Activated CD4-positive, alpha-beta T cell treated with anti-CD3 and anti-CD28 coated beads for 48 hours (primary cell): ENCODE measurements around the gene PPP1R7.
A peak's percentile ranks its signal among the peaks of the same experiment; 100 is the strongest.

Source experiments
- DNase-seq: peaks from one replicate; pipeline ENCODE4 v3.0.0-alpha.2; 2020

The PPP1R7 gene

GRCh38 chr2:241141214-241141770 lies 9.0 kb upstream of the PPP1R7 start:
- DNase-seq: no peak

GRCh38 chr2:241142063-241142462 lies 8.2 kb upstream of the PPP1R7 start:
- no peak for DNase-seq

GRCh38 chr2:241142593-241142992 lies 7.7 kb upstream of the PPP1R7 start:
- no peak for DNase-seq

- no peak for DNase-seq
These were observed 4.0 kb upstream of the PPP1R7 start for GRCh38 chr2:241146286-241146685.

GRCh38 chr2:241147336-241147735 lies 2.9 kb upstream of the PPP1R7 start:
- DNase-seq: no peak

GRCh38 chr2:241148239-241148638 lies 2.0 kb upstream of the PPP1R7 start:
- DNase-seq: no peak

- DNase-seq: peak; percentile 97
These were observed 1.2 kb upstream of the PPP1R7 start, which contains the start of gene PASK for GRCh38 chr2:241148891-241149674. Gene PASK, minus strand, starts transcription at chr2:241149472. Its CDS starts 6,440 bp downstream, at chr2:241143032.

GRCh38 chr2:241149675-241149924 lies 667 bp upstream of the PPP1R7 start:
- DNase-seq: no peak

GRCh38 chr2:241150660-241151530 lies 628 bp downstream of the PPP1R7 start:
- DNase-seq: no peak

GRCh38 chr2:241151934-241152660 lies 1.8 kb downstream of the PPP1R7 start:
- no peak for DNase-seq

- DNase-seq: peak; percentile 31
These were observed 3.3 kb downstream of the PPP1R7 start for GRCh38 chr2:241153616-241154015.

GRCh38 chr2:241154915-241155314 lies 4.6 kb downstream of the PPP1R7 start:
- peak; percentile 63 for DNase-seq

GRCh38 chr2:241155936-241156335 lies 5.7 kb downstream of the PPP1R7 start:
- no peak for DNase-seq

- no peak for DNase-seq
These were observed 6.7 kb downstream of the PPP1R7 start for GRCh38 chr2:241156971-241157441.

GRCh38 chr2:241157841-241158545 lies 7.7 kb downstream of the PPP1R7 start:
- DNase-seq: no peak

- no peak for DNase-seq
These were observed 8.3 kb downstream of the PPP1R7 start for GRCh38 chr2:241158546-241158900.

- no peak for DNase-seq
These were observed 8.8 kb downstream of the PPP1R7 start for GRCh38 chr2:241159116-241159515.

GRCh38 chr2:241160318-241160717 lies 10.1 kb downstream of the PPP1R7 start:
- no peak for DNase-seq

- DNase-seq: no peak
These were observed 11.5 kb downstream of the PPP1R7 start for GRCh38 chr2:241161646-241162281.

GRCh38 chr2:241163601-241164118 lies 13.4 kb downstream of the PPP1R7 start:
- no peak for DNase-seq

- DNase-seq: no peak
These were observed 18.1 kb downstream of the PPP1R7 start for GRCh38 chr2:241168366-241168765.

- DNase-seq: no peak
These were observed 23.3 kb downstream of the PPP1R7 start for GRCh38 chr2:241173557-241173956.
